ENCODE results near the gene CCNE1. TPM values are rescaled to one million over a fixed set of nuclear protein-coding genes. Genes with fewer than 3 reads are reported as not detected.
A peak's percentile ranks its signal among the peaks of the same experiment; 100 is the strongest.

Gene CCNE1
- total and polyA plus RNA-seq, 2 experiments from 2014 or later, result 26.1 to 38.3 TPM

- TF ChIP-seq, protein P1, sequence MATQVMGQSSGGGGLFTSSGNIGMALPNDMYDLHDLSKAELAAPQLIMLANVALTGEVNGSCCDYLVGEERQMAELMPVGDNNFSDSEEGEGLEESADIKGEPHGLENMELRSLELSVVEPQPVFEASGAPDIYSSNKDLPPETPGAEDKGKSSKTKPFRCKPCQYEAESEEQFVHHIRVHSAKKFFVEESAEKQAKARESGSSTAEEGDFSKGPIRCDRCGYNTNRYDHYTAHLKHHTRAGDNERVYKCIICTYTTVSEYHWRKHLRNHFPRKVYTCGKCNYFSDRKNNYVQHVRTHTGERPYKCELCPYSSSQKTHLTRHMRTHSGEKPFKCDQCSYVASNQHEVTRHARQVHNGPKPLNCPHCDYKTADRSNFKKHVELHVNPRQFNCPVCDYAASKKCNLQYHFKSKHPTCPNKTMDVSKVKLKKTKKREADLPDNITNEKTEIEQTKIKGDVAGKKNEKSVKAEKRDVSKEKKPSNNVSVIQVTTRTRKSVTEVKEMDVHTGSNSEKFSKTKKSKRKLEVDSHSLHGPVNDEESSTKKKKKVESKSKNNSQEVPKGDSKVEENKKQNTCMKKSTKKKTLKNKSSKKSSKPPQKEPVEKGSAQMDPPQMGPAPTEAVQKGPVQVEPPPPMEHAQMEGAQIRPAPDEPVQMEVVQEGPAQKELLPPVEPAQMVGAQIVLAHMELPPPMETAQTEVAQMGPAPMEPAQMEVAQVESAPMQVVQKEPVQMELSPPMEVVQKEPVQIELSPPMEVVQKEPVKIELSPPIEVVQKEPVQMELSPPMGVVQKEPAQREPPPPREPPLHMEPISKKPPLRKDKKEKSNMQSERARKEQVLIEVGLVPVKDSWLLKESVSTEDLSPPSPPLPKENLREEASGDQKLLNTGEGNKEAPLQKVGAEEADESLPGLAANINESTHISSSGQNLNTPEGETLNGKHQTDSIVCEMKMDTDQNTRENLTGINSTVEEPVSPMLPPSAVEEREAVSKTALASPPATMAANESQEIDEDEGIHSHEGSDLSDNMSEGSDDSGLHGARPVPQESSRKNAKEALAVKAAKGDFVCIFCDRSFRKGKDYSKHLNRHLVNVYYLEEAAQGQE (IDR thresholded peaks at IDR 0.05; ENCODE audit: unreplicated experiment), result no peak
- no peak for TF ChIP-seq ZNF462 (CRISPR knock-in tag; IDR thresholded peaks at IDR 0.05)
- TF ChIP-seq JUNB (IDR thresholded peaks at IDR 0.05; ENCODE audit: unreplicated experiment), result no peak
Measured at GRCh38 chr19:29810504-29810871, 1.3 kb upstream of the CCNE1 start (continued).

DNA sequence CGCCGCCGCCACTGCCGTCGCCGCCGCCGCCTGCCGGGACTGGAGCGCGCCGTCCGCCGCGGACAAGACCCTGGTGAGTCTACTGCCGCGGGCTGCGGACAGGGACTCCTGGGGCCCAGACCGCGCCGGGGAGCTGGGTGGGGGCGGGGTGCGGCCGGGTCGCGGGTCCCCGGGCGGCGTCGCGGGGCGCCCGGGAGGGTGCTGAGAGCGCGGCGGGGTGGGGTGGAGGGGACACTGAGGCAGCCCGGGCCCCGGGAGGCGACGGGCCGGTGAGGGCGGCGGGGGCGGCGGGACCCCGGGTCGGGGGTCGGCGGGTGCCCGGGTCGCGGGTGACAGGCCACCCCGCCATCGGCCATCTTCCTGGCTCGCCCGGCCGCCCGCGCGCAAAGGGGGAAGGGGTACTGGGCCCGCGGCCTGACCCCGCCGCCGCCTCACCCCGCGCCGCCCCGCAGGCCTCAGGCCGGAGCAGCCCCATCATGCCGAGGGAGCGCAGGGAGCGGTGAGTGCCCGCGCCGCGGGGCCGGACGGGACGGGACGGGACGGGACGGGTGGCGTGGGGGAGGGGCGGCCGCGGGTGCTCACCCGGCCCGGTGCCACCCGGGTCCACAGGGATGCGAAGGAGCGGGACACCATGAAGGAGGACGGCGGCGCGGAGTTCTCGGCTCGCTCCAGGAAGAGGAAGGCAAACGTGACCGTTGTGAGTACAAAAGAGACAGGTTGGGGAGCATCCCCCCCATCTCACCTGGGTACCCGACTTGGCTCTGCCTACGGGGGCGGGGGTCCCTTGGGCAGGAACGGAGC lies 489 bp downstream of the CCNE1 start:
- ATAC-seq (peak; percentile 17; the same call in 2 of the 3 replicates), DNase-seq (ENCODE audit: low spot score) (peak; percentile 35)
- Histone ChIP-seq H3K4me1 (ENCODE audit: insufficient read depth) (no peaks in the 10 kb centered on the region), H3K27me3 (ENCODE audit: insufficient read depth) (no peaks in the 10 kb centered on the region), H3K27ac (ENCODE audit: low read depth) (no peak overlapping the region), H3K9me2 (ENCODE audit: insufficient read depth) (no peaks in the 10 kb centered on the region), H4K20me1 (replicated peaks; ENCODE audit: insufficient read depth) (no peaks in the 10 kb centered on the region; the same call in 1 of the 2 replicates), H3K36me3 (ENCODE audit: insufficient read depth) (0 out of 2 replicates have a peak, but pooled peaks cover 5% of the 10 kb centered on the region), H3K4me3 (peak overlapping the region; percentile 67), H3K79me2 (replicated peaks; ENCODE audit: insufficient read depth) (no peaks in the 10 kb centered on the region), H3K4me2 (peak overlapping the region; percentile 77), H3F3A (replicated peaks; ENCODE audit: low read depth) (0 out of 2 replicates have a peak, but pooled peaks cover 5% of the 10 kb centered on the region), H2AFZ (peak overlapping the region; percentile 91)
- Mint-ChIP-seq H3K4me3 (peak overlapping the region; percentile 90), H3K9me3 (no peaks in the 10 kb centered on the region; the same call in 2 of the 3 replicates), H3K4me1 (peaks cover 10% of the 10 kb centered on the region), H3K27ac (no peak overlapping the region), H3K27me3 (ENCODE audit: insufficient read depth, low read depth, poor library complexity) (peaks cover 9% of the 10 kb centered on the region), H3K36me3 (ENCODE audit: low read depth) (peaks cover 17% of the 10 kb centered on the region)
- TF ChIP-seq, protein P1 (IDR thresholded peaks at IDR 0.05; ENCODE audit: unreplicated experiment), result no peak
- TF ChIP-seq POLR2AphosphoS5 (IDR thresholded peaks at IDR 0.05; ENCODE audit: low read depth), result no peak
- no peak for TF ChIP-seq ZNF114 (CRISPR knock-in tag; IDR thresholded peaks at IDR 0.05)
- no peak for TF ChIP-seq CREB1 (CRISPR knock-in tag; IDR thresholded peaks at IDR 0.05; ENCODE audit: low read depth)
- no peak for TF ChIP-seq EZH2phosphoT487 (IDR thresholded peaks at IDR 0.05; ENCODE audit: unreplicated experiment)
- TF ChIP-seq JUNB (IDR thresholded peaks at IDR 0.05; ENCODE audit: unreplicated experiment), result no peak
- no peak for TF ChIP-seq ZNF331 (CRISPR knock-in tag; IDR thresholded peaks at IDR 0.05; ENCODE audit: low read depth)
- TF ChIP-seq, protein P2, sequence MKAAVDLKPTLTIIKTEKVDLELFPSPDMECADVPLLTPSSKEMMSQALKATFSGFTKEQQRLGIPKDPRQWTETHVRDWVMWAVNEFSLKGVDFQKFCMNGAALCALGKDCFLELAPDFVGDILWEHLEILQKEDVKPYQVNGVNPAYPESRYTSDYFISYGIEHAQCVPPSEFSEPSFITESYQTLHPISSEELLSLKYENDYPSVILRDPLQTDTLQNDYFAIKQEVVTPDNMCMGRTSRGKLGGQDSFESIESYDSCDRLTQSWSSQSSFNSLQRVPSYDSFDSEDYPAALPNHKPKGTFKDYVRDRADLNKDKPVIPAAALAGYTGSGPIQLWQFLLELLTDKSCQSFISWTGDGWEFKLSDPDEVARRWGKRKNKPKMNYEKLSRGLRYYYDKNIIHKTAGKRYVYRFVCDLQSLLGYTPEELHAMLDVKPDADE (IDR thresholded peaks at IDR 0.05), result no peak
